Endothelial cell (in vitro differentiated cells): ENCODE data around the gene MRPL38. TPM values are rescaled to one million over a fixed set of nuclear protein-coding genes. Genes with fewer than 3 reads are reported as not detected.

Experiments used
- DNase-seq: peaks from one replicate; pipeline ENCODE4 v3.0.0; 2021; ENCODE audit warnings: low spot score
- H3K27ac Mint-ChIP-seq: one replicate; pipeline ENCODE4 v1.8.0; 2021; ENCODE audit warnings: mixed read lengths, inconsistent platforms; ENCODE audit not compliant: unreplicated experiment
- H3K27me3 Mint-ChIP-seq: one replicate; pipeline ENCODE4 v1.8.0; 2021; ENCODE audit warnings: mild to moderate bottlenecking, moderate library complexity, mixed read lengths, inconsistent platforms; ENCODE audit not compliant: unreplicated experiment
- H3K36me3 Mint-ChIP-seq: one replicate; pipeline ENCODE4 v1.8.0; 2021; ENCODE audit warnings: mild to moderate bottlenecking, low read depth, mixed read lengths, inconsistent platforms; ENCODE audit not compliant: unreplicated experiment
- H3K4me1 Mint-ChIP-seq: one replicate; pipeline ENCODE4 v1.8.0; 2021; ENCODE audit warnings: mild to moderate bottlenecking, mixed read lengths, inconsistent platforms; ENCODE audit not compliant: unreplicated experiment
- H3K4me3 Mint-ChIP-seq: one replicate; pipeline ENCODE4 v1.8.0; 2021; ENCODE audit warnings: mild to moderate bottlenecking, mixed read lengths, inconsistent platforms; ENCODE audit not compliant: unreplicated experiment
- H3K9me3 Mint-ChIP-seq: one replicate; pipeline ENCODE4 v1.8.0; 2021; ENCODE audit warnings: mixed read lengths, inconsistent platforms; ENCODE audit not compliant: unreplicated experiment
- total RNA-seq: library from RNA; stranded (reverse); fragmentation: NEBNext Ultra II Directional; extraction: Animal tissue kit (Norgen Biotek cat#: 25700); gene quantifications from one replicate; pipeline ENCODE4 v1.2.1, GENCODE V29; 2021; ENCODE audit not compliant: unreplicated experiment
- TF ChIP-seq, protein P1 (sequence below): fragments of 200-600 bp; sonication (generic); IDR thresholded peaks from one replicate; pipeline ENCODE4 v1.5.0; 2021; ENCODE audit warnings: antibody characterized with exemption; ENCODE audit not compliant: unreplicated experiment

MRPL38 gene
- total RNA-seq, 1 donor from 2014 or later: 78.2 TPM

GRCh38 chr17:75893305-75894048 lies 11.2 kb downstream of the MRPL38 start:
- peak overlapping the region; percentile 74 for H3K27ac Mint-ChIP-seq

GRCh38 chr17:75892556-75893224 lies 12.0 kb downstream of the MRPL38 start:
- Mint-ChIP-seq H3K4me1 (peaks cover 21% of the 10 kb centered on the region), H3K27ac (no peak overlapping the region), H3K27me3 (peaks cover 15% of the 10 kb centered on the region), H3K4me3 (no peak overlapping the region), H3K9me3 (no peaks in the 10 kb centered on the region), H3K36me3 (peaks cover 12% of the 10 kb centered on the region)
- TF ChIP-seq, protein P1, sequence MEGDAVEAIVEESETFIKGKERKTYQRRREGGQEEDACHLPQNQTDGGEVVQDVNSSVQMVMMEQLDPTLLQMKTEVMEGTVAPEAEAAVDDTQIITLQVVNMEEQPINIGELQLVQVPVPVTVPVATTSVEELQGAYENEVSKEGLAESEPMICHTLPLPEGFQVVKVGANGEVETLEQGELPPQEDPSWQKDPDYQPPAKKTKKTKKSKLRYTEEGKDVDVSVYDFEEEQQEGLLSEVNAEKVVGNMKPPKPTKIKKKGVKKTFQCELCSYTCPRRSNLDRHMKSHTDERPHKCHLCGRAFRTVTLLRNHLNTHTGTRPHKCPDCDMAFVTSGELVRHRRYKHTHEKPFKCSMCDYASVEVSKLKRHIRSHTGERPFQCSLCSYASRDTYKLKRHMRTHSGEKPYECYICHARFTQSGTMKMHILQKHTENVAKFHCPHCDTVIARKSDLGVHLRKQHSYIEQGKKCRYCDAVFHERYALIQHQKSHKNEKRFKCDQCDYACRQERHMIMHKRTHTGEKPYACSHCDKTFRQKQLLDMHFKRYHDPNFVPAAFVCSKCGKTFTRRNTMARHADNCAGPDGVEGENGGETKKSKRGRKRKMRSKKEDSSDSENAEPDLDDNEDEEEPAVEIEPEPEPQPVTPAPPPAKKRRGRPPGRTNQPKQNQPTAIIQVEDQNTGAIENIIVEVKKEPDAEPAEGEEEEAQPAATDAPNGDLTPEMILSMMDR: no peak
- DNase-seq: no peak

More at GRCh38 chr17:75893305-75894048, 11.2 kb downstream of the MRPL38 start:
- DNase-seq: no peak
- Mint-ChIP-seq H3K36me3 (peaks cover 12% of the 10 kb centered on the region), H3K4me3 (peak overlapping the region; percentile 66), H3K27me3 (peaks cover 17% of the 10 kb centered on the region), H3K4me1 (peaks cover 22% of the 10 kb centered on the region), H3K9me3 (no peaks in the 10 kb centered on the region)
- TF ChIP-seq, protein P1: no peak

DNA sequence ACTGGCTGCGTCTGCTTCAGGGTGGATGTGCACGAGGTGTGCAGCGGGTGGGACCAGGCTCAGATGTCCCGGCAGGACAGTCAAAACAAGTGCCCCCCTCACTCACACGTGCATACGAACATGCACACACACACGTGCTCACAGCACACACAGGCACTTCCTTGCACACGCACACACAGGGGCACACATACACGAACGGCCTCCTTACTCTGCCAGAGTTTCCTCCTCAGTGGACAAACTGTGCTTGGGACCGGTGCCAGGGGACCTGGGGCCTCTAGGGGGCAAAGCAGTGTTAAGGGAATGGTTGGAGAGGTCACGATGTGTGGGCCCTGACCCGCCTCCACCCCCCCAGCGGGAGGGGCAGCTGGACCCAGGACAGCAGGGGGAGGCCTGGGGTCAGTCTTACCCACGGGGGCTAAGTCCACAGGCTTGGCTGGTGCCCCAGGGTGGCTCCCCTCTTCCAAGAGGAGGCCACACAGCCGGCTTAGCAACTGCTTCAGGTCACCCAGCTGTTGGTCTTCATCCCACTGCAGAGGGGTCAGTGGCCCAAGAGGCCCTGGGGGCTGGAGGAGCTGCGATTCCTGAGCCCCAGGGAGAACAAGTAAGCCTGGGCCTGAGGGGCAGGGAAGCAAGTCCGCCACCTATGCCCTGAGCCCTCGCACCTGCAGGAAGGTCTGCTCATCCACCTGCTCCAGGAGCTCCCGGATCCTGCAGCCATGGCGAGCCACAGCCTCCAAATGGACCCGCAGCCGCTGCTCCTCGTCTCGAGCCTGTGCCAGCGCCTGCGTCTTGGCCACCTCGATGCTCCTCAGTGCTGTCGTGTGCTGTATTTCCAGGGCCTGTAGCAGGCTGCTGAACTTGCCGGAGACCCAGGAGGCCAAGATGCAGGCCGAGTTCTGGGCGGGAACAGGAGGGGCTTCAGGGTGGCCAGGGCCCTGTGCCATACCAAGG lies 12.8 kb downstream of the MRPL38 start:
- Mint-ChIP-seq H3K27me3 (peaks cover 10% of the 10 kb centered on the region), H3K4me1 (peaks cover 16% of the 10 kb centered on the region), H3K9me3 (no peaks in the 10 kb centered on the region), H3K4me3 (no peak overlapping the region), H3K36me3 (peaks cover 12% of the 10 kb centered on the region), H3K27ac (no peak overlapping the region)
- no peak for DNase-seq
- TF ChIP-seq, protein P1: no peak

DNA sequence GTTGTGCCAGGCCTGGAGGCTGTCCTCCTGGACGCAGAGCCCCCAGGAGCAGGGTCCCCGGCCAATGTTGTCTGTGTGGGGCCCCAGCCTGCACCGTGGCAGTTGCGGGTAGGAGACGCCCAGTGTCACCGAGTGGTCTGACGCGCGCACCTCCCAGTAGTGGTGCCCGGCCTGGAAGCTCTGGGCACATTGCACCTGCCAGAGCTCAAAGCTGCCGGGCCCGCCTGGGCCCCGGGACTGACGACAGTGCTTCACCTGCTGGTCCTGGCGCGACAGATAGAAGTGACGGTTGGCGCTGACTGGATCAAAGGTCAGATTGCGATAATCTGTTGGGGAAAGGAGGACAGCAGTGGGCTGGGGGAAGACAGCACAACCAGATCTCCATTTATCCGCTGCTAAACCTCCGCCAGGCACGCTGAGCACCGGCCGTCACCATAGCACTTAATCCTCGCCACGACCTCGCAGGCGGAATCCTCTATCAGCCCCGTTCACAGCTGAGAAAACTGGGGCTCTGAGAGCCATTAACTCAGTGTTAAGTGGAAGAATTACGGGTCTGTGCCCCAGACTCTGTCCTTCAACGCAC lies 13.6 kb downstream of the MRPL38 start:
- H3K9me3 Mint-ChIP-seq: no peaks in the 10 kb centered on the region

More for the DNA sequence above, 13.6 kb downstream of the MRPL38 start:
- H3K27ac Mint-ChIP-seq: no peak overlapping the region
- no peak overlapping the region for H3K4me3 Mint-ChIP-seq
- TF ChIP-seq, protein P1: no peak
- peaks cover 16% of the 10 kb centered on the region for H3K36me3 Mint-ChIP-seq
- H3K4me1 Mint-ChIP-seq: peaks cover 19% of the 10 kb centered on the region
- no peak for DNase-seq
- peaks cover 10% of the 10 kb centered on the region for H3K27me3 Mint-ChIP-seq
